Placental pericyte (primary cell): Measurements from ENCODE around the gene NGLY1. TPM values are rescaled to one million over a fixed set of nuclear protein-coding genes. Genes with fewer than 3 reads are reported as not detected.

ENCODE experiments used
- small RNA-seq: library from RNA; depleted of rRNA; stranded (forward); fragments of <200 nt; gene quantifications from one replicate; pipeline ENCODE3, GENCODE V24; 2012; ENCODE audit warnings: low replicate concordance
- total RNA-seq: library from RNA; depleted of rRNA; stranded (reverse); fragments of >200 nt; gene quantifications from 2 replicates; pipeline ENCODE4 v1.2.3, GENCODE V29; 2012

Gene NGLY1
- 21.0 and 21.2 TPM in 2 replicates for total RNA-seq

DNA sequence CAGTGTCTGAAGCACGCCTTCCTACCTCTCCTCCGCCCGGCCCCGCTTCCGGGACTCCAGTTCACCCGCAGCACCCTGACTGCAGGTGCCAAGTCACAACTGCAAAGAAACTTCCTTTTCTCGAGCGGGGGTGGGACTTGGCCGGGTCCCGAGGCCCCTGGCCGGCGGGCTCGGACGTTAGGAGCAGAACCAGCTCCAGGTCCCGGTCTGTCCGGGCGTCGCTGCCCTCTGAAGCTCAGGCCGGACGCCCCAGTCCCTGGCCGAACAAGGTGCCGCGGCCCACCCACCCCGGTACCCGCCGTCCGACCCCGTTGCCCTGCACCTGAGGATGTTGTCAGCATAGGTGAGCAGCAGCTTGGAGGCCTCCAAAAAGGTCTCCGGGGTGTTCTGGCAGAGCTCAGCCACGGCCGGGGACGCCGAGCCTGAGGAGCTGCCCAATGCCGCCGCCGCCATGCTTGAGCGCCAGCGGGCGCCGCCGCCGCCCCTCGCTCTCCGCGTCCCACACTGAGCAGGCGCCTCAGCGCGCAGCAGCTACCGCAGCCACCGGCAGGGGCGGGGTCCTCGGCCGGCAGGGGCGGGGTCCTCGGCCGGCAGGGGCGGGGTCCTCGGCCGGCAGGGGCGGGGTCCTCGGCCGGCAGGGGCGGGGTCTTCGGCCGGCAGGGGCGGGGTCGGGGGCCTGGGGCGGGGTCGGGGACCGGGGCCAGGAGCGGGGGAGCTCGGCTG, at the start of gene NGLY1:
TSS of gene NGLY1 (minus strand) at position 506 of the 723 bp plus-strand sequence. CDS start at position 453, 53 bp downstream.

GRCh38 chr3:25789596-25790556, 6.6 kb upstream of the NGLY1 start, which contains the start of gene OXSM:
OXSM (plus strand) TSS chr3:25790090; CDS start chr3:25791021, 931 bp downstream.

Small RNAs within 50 kb of the gene (small RNA-seq; reads per million reads assigned to genes)
- not detected for gene CRIP1P2

Other genes starting within 250 kb of the NGLY1 start
- 63.9 and 68.5 TPM in 2 replicates for gene TOP2B, start 118.5 kb downstream of the NGLY1 start, total RNA-seq
- gene OXSM, start 6.6 kb upstream of the NGLY1 start, total RNA-seq = 5.6 and 9.0 TPM in 2 replicates